CD1c-positive myeloid dendritic cell (primary cell): ENCODE data around the gene HOXA6.

ENCODE experiments used
- DNase-seq: peaks from one replicate; pipeline ENCODE4 v3.0.0-alpha.2; 2016; ENCODE audit errors: extremely low spot score

The HOXA6 gene

DNA sequence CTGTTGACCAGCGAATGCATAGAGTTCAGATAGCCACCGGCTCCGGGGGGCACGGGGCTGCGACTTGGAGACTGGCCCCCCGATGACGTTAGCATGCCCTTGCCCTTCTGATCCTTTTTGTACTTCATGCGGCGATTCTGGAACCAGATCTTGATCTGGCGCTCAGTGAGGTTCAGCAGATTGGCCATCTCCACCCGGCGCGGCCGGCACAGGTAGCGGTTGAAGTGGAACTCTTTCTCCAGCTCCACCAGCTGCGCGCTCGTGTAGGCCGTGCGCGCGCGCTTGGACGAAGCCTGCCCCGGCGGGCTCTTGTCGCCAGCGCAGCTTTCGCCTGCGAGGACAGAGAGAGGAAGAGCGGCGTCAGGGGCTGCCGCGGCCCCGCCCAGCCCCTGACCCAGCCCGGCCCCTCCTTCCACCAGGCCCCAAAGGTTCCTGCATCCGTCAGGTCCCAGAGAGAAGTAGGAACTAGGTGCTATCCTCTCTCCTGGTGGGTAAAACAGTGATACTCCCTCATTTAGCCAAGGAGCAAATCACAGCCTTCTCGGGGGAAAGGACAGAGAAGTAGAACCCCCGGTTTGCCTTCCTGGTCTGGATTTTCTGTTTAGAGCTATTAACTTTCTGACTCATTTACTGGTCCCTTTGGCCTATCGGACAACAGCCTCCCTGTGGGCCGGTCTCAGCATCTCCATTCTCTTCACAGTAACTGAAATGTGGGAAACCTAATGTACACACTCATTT lies 39.0 kb downstream of the HOXA6 start:
- DNase-seq, result no peak

DNA sequence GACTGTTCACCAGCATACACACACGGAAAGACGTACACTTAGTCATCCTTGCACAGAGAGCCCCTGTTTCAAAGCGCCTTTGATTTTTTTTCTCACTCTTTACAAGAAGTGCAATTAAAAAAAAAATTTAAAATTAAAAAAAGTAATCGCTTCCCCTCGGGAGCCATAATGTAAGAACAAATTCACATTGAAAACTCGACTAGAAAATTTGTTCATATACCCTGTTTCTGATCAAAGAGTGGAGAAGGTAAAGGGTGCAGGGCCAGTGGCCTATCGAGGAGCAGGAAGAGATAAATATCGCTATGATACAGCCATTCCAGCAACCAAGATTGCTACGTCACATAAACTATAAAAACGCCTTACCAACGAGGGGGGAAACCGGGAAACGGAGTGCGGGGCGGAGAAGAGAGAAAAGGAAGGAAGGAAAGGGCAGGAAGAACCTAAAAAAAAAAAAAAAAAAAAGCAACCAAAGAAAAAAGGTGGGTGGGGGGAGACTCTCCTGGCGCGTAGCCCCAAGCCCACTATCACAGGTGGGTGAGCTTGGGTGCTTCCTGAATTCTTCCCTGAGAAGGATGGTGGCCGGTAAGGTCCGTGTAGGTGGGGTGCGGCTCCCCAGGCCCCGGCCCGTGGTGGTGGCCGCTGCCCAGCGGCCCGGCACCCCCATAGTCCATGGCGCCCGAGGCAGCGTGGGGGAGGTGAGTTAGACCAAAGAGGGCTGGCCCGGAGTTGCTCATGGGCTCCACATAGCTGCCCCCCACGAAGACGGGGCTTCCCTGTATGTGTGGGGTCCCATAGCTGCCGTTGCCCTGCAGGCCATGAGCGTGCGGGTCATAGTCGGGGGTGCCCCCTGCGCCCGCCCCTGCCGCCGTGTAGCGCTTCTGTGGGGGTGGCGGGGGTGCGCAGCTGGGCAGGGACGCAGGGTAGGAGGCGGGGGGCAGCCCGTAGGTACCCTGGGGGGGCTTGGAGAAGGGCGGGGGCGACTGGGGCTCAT lies 39.9 kb downstream of the HOXA6 start:
- DNase-seq, result no peak

DNA sequence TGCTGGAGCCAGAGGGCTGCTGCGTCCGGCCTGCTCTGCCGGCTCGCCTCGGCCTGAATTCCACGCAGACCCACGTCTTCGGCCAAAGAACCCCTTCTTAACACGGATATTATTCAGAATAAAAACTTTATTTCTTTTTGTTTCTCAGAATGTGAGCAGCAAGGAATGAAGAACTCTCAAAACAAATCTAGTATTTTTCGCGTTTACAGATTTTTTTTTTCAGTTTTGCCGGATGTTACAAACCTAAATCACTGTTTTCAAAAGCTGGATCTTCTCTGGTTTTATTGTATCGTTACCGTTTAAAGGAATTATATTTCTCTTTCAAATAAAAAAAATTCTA lies 40.7 kb downstream of the HOXA6 start:
- DNase-seq, result no peak

DNA sequence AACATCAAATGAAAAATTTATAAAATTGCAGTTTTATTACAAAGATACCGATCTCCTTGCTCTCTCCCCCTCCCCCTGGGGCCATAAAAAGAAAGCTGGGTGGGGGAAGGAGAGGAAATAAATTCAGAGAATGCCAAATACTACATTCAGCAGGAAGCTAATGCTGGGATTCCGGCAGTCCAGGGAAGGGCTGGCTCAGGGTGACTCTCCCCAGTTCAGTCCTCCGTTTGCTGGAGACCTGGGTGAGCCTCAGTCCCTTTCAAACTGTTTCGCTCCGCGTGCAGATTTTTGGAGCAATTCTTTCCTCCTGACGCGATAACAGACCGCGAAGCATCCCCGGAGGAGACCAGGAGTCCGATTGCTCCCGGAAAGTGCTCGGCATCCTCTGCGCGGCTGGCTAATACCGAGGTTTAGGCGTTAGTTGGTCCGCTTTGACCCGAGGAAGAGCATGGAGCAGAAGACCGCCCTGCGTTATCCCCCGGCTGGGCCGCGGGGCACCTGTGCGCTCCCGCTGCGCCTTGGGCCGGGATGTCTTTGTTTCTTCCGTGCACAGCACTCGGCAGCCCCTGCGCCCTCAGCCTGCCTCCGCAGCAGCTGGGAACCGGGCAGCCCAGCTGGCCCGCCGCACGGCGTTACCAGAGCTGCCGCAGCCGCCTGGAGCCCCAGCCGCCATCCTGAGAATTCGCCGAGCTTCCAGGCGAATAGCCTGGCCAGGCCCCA lies 41.2 kb downstream of the HOXA6 start:
- no peak for DNase-seq

DNA sequence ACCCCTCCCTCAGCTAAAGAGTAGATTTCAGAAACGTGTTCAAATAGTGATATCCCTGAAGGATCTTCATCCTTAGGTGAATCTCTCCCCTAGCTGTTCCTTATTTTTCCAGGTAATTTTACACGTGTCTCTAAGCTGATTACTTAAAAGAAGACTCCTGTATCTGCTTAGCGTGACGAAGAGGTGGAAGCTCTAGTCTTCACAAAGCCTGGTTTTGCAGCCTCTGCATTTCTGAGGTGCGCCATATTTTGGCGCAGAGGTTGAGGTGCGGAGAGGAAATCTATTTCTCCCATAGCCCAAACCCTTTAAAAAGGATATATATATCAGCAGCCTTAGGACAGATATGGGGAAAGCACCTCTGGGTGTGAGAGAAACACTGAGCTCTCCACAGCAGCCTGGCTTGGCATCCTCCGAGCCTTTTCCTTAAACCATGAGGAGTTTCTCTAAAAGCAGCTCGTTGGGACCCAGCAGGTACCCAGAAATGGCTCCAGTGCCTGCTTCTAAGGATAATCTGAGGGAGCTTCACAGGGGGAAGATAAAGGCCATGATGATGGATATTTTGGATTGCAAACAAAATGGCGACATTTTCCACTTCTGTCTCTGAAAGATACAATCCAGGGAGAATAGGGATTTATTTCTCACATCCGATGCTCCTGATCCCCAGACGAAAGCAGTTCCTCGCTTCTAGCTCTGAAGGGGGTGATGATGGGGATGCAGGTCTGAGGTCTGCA lies 42.1 kb downstream of the HOXA6 start:
- no peak for DNase-seq

DNA sequence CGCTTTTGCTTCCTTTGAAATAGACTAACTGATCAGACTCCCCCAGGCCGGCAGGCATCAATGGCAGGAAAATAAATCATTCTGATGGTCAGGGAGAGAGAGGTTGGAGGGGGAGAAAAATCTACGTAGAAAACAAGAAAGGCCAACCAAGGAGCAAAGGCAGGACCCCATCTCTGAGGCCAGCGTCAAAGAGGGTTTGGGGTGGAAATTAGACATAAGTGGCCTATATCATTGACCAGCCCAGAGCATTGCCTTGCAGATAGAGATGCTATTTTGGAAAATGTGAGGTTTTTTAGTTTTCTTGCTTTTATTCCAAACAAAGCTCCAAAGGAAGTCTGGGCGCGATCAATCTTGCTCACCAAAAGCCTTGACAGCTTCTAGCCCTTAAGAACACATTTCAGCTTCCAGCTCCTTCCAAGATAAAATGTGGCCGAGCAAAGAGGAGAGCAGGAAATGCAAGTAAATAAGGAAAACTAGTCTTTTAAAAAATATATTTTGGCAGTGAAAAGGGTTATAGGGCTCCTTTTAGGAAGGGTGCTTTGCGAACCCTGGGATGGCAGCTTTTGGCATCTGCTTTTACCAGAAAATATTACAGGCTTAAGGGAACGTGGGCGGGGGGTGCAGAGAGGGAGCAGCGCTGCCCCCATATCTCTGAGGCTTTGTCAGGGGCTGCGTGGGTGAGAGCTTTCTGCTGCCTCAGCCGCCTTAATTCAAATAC lies 43.1 kb downstream of the HOXA6 start:
- DNase-seq, result no peak

DNA sequence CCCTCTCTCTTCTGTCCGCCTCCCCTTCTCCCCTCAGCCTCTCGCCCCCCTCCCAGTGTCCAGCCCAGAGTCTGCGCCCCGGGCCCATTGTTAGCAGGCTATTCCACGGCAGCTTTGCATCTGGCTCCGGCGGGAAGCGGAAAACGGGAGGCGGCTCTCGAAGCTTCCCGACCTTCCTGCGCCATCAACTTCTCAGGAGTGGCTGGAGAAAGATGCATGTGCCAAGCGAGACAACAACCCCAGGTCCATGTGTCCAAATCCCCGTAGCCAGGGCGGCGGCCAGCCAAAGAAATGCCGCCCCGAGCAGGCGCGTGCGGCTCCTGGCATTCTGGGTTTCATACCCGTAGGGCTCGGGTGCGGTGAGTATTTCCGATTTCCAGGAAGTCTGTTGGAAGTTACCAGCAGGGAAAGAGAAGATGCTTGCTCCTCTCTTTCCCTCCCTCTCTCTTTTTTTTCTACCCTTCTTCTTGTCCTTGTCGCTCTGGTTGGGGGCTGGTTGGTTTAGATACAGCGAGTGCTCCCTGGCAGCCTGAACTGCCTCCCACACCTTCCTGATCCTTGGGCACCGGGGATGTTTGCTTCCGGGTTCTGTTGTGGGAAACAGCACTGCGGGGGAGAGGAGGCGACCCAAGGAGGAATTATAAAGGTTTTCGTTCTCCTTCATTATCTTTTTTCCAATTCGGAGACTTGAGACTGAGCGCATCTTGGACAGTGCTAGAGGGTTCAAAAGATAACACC lies 43.9 kb downstream of the HOXA6 start:
- DNase-seq, result no peak

DNA sequence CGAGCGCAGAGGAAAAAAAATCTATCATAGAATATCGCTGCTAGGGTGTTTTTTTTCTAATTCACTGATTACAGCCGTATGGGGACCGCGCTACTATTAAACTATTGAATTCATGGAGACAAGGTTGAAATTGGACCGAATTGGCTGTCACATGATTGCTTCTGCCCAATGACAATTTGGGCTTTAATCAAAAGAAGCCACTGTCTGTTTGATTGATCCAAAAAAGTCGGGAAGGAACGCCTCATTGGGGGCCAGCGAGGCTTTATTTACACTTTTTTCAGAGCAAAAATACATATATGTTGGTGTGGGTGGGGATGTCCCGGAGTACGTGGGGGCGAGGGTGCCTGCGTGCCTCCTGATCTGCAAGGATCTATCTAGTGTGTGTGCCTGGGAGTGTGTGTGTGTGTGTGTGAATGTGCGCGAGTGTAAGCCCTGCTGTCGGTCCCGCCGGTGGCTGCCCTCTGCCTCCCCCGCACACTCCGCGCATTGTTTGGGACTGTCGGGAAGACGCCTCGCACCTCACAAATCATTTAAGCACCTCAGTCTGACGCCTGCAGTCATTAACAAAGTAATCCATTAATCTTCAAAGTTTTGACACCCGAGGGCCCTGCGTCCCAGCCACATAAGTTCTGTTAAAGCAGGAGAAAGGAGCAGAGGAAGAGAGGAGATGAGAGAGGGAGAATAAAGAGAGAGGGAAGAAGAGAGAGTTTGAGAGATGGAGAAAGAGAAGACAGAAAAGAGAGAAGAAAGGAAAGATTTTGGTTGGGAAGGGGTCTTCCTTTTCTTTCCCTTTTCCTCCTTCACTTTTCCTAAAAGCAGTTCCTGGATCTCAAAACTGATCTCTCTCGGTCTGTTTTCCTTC lies 44.8 kb downstream of the HOXA6 start, which contains the start of gene HOXA2:
Gene HOXA2, minus strand, starts transcription at position 103 of the 862 bp plus-strand sequence. CDS start 183 bp downstream, outside the sequence.
- no peak for DNase-seq

DNA sequence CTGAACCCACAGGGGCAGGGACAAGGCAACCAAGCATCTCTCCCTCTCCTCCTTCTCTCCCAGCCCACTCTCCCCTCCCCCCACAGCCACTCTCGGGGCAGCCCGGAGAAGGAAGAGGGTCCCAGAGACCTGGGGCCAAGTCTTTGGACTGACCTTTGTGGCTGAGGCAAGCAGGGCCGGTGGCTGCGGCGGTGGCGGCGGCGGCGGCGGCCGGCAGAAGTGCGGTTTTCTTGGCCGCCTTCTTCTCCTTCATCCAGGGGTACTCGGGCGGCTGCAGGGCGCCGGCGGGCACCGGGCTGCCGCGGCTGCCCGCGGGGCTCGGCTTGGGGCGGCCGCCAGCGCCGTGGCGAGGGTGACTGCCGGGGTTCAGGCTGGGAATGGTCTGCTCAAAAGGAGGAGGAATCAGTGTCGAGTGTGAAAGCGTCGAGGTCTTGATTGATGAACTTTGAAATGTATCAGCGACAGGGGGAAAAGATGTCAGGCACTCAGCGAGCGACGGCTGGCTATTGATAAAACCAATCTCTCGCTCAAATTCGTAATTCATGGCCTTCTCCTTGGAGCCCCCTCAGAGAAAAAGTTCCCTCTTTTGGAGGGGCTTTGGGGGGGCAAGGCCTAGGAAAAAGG lies 45.5 kb downstream of the HOXA6 start:
- DNase-seq, result no peak

DNA sequence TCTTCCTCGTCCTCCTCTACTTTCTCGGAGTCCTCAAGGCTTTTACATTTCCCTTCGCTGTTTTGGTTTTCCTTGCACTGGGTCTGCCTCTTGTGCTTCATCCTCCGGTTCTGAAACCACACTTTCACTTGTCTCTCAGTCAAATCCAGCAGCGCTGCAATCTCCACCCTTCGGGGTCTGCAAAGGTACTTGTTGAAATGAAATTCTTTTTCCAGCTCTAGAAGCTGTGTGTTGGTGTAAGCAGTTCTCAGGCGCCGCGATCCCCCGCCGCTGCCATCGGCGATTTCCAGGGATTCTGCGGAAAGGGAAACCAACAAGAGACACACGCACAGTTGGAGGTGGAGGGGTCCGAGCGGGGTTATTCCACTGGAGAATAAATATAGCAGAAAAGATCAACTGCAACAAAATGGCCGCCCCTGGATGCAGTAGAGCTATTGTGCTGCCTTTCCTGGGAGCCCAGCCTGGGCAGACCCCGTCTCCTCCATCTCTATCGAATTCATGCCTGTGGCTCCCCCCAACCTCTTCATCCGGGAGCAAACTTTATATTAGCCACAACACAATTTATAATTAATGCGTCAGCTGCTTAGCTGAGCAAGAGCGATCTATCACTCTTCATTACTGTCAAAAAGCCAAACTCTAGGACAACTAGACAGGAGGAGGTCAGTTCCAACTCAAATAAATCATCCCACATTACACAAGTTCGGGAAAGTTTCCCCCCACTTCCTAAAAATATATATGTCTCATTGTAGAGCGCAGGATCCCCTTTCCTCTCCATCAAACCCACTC lies 46.2 kb downstream of the HOXA6 start:
- DNase-seq, result no peak

DNA sequence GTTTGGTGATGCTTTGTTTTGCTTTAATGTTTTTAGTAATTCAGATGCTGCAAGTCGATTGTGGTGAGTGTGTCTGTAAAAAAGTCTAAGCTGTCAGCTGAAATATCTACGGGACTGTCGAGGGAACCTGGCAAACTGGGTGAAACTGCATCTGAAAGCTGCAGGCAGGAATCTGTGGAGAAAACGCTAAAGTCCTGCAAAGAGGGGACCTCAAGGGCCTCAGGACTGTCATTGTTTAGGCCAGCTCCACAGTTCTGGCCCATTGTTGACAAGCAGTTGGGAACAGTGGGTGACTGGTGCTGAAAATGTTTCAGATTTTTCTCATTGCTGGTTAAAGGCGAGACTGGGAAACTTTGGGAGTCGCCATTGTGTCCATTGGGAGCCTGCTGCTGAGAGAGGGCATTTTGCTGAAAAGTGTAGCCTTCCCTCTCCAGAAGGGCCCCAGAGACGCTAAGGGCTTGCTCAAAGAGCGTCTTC lies 46.8 kb downstream of the HOXA6 start:
- DNase-seq, result no peak

DNA sequence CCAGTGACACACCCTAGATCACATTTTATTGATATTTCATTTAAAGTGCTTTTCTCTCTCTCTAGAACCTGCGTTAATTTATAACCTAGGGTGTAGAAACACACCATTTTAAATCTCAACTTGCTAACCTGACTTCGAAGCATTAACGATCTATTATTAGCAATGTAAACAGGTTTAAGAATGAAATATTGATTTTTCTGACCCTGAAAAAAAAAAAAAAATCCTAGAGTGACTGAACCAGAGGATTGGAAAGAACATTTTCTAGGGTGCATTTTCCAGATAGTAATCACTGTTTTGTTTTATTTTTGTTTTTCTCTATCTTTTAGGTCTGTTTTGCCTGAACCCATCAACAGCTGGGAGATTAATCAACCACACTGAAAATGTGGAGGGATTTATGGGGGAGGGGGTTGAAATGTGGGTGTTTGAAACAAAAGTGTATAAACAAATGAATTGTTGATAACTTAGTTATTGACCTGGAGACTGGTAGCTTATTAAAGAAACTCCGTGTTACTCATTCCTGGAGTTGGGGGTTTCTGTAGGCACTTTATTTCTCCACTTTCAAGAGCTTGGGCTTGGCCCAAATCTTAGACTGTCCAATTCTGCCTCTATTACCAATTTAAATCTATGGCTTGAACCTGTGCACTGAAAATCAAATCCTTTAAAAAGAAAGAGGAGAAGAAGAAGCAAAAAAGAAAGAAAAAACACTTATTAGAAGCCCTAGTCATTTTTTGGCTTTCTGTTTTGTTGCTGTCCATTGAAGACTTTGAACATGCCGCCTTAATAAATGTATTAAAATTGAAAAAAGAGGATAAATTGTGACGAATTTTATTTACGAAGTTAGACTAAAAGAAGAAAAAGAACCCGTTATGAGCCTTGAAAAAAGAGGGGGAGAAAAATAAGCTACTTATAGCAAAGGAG lies 47.9 kb downstream of the HOXA6 start:
- no peak for DNase-seq

DNA sequence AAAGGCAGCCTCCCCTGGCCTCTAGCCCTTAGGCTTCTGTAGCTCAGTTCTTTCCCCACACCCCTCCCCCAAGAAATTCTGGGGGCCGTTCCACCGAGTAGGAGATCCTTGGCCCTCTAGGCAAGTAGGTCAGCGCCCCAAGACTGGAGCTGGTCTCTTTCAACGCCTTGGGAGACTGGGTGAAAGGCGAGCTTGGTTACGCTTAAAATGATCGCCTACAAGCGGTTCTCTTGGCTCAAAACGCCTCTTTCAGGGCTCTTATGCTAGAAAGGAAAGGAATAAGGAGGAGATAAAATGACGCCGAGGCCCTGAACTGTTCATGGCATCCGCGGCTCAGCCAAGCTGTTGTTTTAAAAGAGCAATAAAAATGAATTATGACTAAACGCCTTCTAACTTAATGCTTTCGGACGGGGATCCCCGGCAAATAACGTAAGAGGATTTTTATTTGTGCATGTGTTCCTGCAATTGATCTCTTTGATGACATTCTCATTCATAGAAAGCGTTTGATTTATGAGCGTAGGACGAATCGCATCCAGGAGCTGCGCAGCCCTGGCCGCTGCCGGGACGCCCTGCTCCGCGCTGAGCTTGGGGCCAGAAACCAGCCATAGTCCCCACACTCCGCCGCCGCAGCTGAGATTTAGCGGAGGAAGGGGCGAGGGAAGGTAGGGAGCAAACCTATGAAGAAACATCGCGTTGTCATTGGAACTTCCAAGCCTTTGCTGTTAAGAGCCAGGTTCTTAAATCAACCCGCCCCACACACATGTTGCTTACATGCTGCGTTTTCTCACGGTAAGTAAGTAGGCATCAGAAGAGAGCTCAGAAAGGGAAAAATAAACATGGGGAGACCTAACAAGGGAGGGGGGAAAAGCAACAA lies 48.8 kb downstream of the HOXA6 start:
- DNase-seq, result no peak

DNA sequence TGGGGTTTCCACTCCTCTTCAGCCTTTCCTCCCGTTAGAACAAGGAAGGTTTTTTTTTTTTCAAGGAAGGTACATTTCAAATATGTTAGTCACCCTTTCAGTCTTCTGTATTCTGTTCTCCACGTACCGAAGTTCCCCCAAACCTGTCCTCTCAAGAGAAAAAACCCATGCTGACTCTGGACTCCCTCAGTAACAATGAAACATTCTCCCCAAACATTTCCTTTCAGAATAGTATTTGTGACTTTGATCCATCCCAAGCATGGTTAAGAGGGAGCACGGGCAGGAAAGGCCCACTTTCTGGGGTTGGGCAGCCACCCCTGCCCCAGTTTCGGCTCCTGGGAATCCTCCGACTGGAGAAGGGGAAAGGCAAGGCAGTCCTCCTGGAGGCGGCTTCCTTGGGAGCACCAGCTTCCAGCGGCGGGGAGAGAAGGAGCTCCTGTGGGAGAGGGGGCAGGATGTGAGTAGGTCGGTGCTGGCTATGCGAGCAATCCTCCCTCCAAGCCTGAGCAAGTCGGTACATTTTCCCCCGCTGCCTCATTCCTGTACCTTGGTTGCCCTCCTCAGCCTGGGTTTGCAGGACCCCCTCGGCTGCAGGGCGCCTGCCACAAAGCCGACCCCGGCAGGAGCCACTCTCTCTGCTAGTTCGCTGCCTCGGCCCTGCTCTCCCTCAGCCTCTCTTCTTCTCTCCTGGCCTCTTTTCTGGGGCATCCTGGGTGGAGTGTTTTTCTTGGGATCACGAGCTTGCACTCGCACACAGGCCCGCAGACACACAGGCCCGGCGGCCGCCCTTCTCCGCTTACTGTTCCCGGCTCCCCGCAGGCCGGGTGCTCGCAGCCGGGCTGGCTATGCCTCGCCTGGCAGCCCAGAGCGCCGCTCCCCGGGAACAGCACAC lies 49.6 kb downstream of the HOXA6 start:
- no peak for DNase-seq
